A549 treated with GW870086 at 1 μM for 4 hours (cell line): ENCODE data around the gene ALG11. TPM values are rescaled to one million over a fixed set of nuclear protein-coding genes. Genes with fewer than 3 reads are reported as not detected.

Source experiments
- total RNA-seq: library from RNA; stranded (reverse); fragments of 200-300 nt; extraction: Qiagen RNA extraction; gene quantifications from 5 replicates; pipeline ENCODE4 v1.2.3, GENCODE V29; 2022; ENCODE audit warnings: low read depth

Gene ALG11
- 5.7 to 10.2 TPM (median 8.2 TPM) in 5 replicates for total RNA-seq

GRCh38 chr13:52011632-52012511 lies at the start of gene ALG11:
TSS of gene ALG11 (plus strand) at chr13:52012398. CDS start at chr13:52012419, 21 bp downstream.

GRCh38 chr13:52010890-52011631 lies 1.1 kb upstream of the ALG11 start, which contains the start of gene ATP7B:
TSS of gene ATP7B (minus strand) at chr13:52011450. CDS start at chr13:52011337, 113 bp downstream.

GRCh38 chr13:52024481-52024880 lies 12.3 kb downstream of the ALG11 start, which contains the start of gene UTP14C:
TSS of gene UTP14C (plus strand) at chr13:52024691. CDS start at chr13:52028805, 4,114 bp downstream.

Other genes starting within 250 kb of the ALG11 start
- gene DHRS12, start 208.2 kb upstream of the ALG11 start, total RNA-seq, result 4.9 to 6.9 TPM (median 5.7 TPM) in 5 replicates
- gene TMEM272, start 167.2 kb upstream of the ALG11 start, total RNA-seq, result not detected in 5 replicates
- gene CCDC70, start 150.4 kb upstream of the ALG11 start, total RNA-seq, result not detected in 5 replicates
- 1.9 to 3.1 TPM (median 2.7 TPM) in 5 replicates for gene ATP7B, start 948 bp upstream of the ALG11 start, total RNA-seq
- gene UTP14C, start 12.3 kb downstream of the ALG11 start, total RNA-seq, result 5.5 to 7.8 TPM (median 6.8 TPM) in 5 replicates
- gene NEK5, start 116.7 kb downstream of the ALG11 start, total RNA-seq, result 0.07 to 0.16 TPM (median 0.09 TPM) in 5 replicates
- gene NEK3, start 147.2 kb downstream of the ALG11 start, total RNA-seq, result 6.7 to 9.5 TPM (median 8.3 TPM) in 5 replicates